ENCODE results near the gene COL23A1. TPM values are rescaled to one million over a fixed set of nuclear protein-coding genes. Genes with fewer than 3 reads are reported as not detected.

COL23A1 gene
- total and polyA plus RNA-seq, 2 experiments from 2014 or later, result 4.8 to 8.2 TPM

- no peaks in the 10 kb centered on the region; the same call in 2 of the 3 replicates for H3K9me3 Mint-ChIP-seq
- no peaks in the 10 kb centered on the region for H3K27me3 ChIP-seq (ENCODE audit: insufficient read depth)
- no peaks in the 10 kb centered on the region for H3K36me3 ChIP-seq (ENCODE audit: insufficient read depth)
- H3K36me3 Mint-ChIP-seq (ENCODE audit: low read depth), result no peaks in the 10 kb centered on the region
- H3F3A ChIP-seq (replicated peaks; ENCODE audit: low read depth), result 0 out of 2 replicates have a peak, but pooled peaks cover 4% of the 10 kb centered on the region
- peaks cover 31% of the 10 kb centered on the region for H3K4me1 Mint-ChIP-seq
- no peak overlapping the region for H3K4me3 ChIP-seq
- DNase-seq (ENCODE audit: low spot score) (no peak), ATAC-seq (no peak; the same call in 2 of the 3 replicates)
- H3K4me1 ChIP-seq (ENCODE audit: insufficient read depth), result peaks cover 24% of the 10 kb centered on the region
- no peaks in the 10 kb centered on the region for H3K9me2 ChIP-seq (ENCODE audit: insufficient read depth)
- peak overlapping the region; percentile 1; the same call in 1 of the 2 replicates for H3K27ac ChIP-seq (ENCODE audit: low read depth)
- 0 out of 2 replicates have a peak overlapping the region, but pooled peaks have one; percentile 5 for H3K27ac Mint-ChIP-seq
- H4K20me1 ChIP-seq (replicated peaks; ENCODE audit: insufficient read depth), result no peaks in the 10 kb centered on the region
- no peak overlapping the region for H3K4me3 Mint-ChIP-seq
- TF ChIP-seq NANOG (IDR thresholded peaks at IDR 0.05; ENCODE audit: borderline replicate concordance) (0 out of 2 replicates have a peak, but pooled peaks have one; percentile 8), EZH2phosphoT487 (IDR thresholded peaks at IDR 0.05; ENCODE audit: unreplicated experiment) (no peak), STAT1 (IDR thresholded peaks at IDR 0.05; ENCODE audit: unreplicated experiment) (no peak)
- no peaks in the 10 kb centered on the region for H3K79me2 ChIP-seq (replicated peaks; ENCODE audit: insufficient read depth)
- peak overlapping the region; percentile 0 for H3K4me2 ChIP-seq
- peaks cover 4% of the 10 kb centered on the region for H3K27me3 Mint-ChIP-seq (ENCODE audit: insufficient read depth, low read depth, poor library complexity)
- no peak overlapping the region for H2AFZ ChIP-seq
These were observed 128.1 kb downstream of the COL23A1 start for GRCh38 chr5:178462076-178462475.

GRCh38 chr5:178461004-178461730 lies 129.0 kb downstream of the COL23A1 start:
- H3K4me1 ChIP-seq (ENCODE audit: insufficient read depth), result peaks cover 24% of the 10 kb centered on the region
- no peaks in the 10 kb centered on the region; the same call in 1 of the 2 replicates for H3K79me2 ChIP-seq (replicated peaks; ENCODE audit: insufficient read depth)
- DNase-seq (ENCODE audit: low spot score) (peak; percentile 87), ATAC-seq (peak; percentile 97)
- 0 out of 2 replicates have a peak overlapping the region, but pooled peaks have one; percentile 1 for H3K27ac ChIP-seq (ENCODE audit: low read depth)
- H3K27ac Mint-ChIP-seq, result no peak overlapping the region
- no peaks in the 10 kb centered on the region for H3K9me2 ChIP-seq (ENCODE audit: insufficient read depth)
- H3K4me1 Mint-ChIP-seq, result peaks cover 31% of the 10 kb centered on the region
- H3K36me3 Mint-ChIP-seq (ENCODE audit: low read depth), result no peaks in the 10 kb centered on the region
- H3K27me3 Mint-ChIP-seq (ENCODE audit: insufficient read depth, low read depth, poor library complexity), result peaks cover 4% of the 10 kb centered on the region
- no peak overlapping the region for H3K4me3 Mint-ChIP-seq
- H3K4me2 ChIP-seq, result peak overlapping the region; percentile 0; the same call in 1 of the 2 replicates
- no peaks in the 10 kb centered on the region for H4K20me1 ChIP-seq (replicated peaks; ENCODE audit: insufficient read depth)
- no peaks in the 10 kb centered on the region for H3K27me3 ChIP-seq (ENCODE audit: insufficient read depth)
- H3K36me3 ChIP-seq (ENCODE audit: insufficient read depth), result no peaks in the 10 kb centered on the region
- no peak overlapping the region for H3K4me3 ChIP-seq
- no peak for TF ChIP-seq EZH2phosphoT487 (IDR thresholded peaks at IDR 0.05; ENCODE audit: unreplicated experiment)
- TF ChIP-seq JUNB (IDR thresholded peaks at IDR 0.05; ENCODE audit: unreplicated experiment), result no peak
- no peak for TF ChIP-seq ZNF114 (CRISPR knock-in tag; IDR thresholded peaks at IDR 0.05)
- peak; percentile 81 to 92 for TF ChIP-seq CTCF (conservative IDR thresholded peaks at IDR 0.05; ENCODE audit: low read depth in 2 of 2)
- TF ChIP-seq POLR2AphosphoS5 (IDR thresholded peaks at IDR 0.05; ENCODE audit: low read depth), result peak; percentile 19; the same call in 1 of the 2 replicates
- no peak overlapping the region for H2AFZ ChIP-seq
- H3K9me3 Mint-ChIP-seq, result no peaks in the 10 kb centered on the region; the same call in 2 of the 3 replicates
- 0 out of 2 replicates have a peak, but pooled peaks cover 4% of the 10 kb centered on the region for H3F3A ChIP-seq (replicated peaks; ENCODE audit: low read depth)

- no peaks in the 10 kb centered on the region for H4K20me1 ChIP-seq (replicated peaks; ENCODE audit: insufficient read depth)
- Mint-ChIP-seq H3K27ac (no peak overlapping the region), H3K4me1 (peaks cover 31% of the 10 kb centered on the region), H3K27me3 (ENCODE audit: insufficient read depth, low read depth, poor library complexity) (peaks cover 4% of the 10 kb centered on the region), H3K36me3 (ENCODE audit: low read depth) (no peaks in the 10 kb centered on the region), H3K9me3 (no peaks in the 10 kb centered on the region; the same call in 2 of the 3 replicates), H3K4me3 (no peak overlapping the region)
- peaks cover 24% of the 10 kb centered on the region for H3K4me1 ChIP-seq (ENCODE audit: insufficient read depth)
- H3F3A ChIP-seq (replicated peaks; ENCODE audit: low read depth), result 0 out of 2 replicates have a peak, but pooled peaks cover 4% of the 10 kb centered on the region
- ATAC-seq (no peak), DNase-seq (ENCODE audit: low spot score) (no peak)
- no peaks in the 10 kb centered on the region for H3K9me2 ChIP-seq (ENCODE audit: insufficient read depth)
- H3K4me2 ChIP-seq, result no peak overlapping the region
- no peak overlapping the region for H3K27ac ChIP-seq (ENCODE audit: low read depth)
- H2AFZ ChIP-seq, result no peak overlapping the region
- no peaks in the 10 kb centered on the region for H3K27me3 ChIP-seq (ENCODE audit: insufficient read depth)
- no peaks in the 10 kb centered on the region for H3K36me3 ChIP-seq (ENCODE audit: insufficient read depth)
- no peak overlapping the region for H3K4me3 ChIP-seq
- H3K79me2 ChIP-seq (replicated peaks; ENCODE audit: insufficient read depth), result no peaks in the 10 kb centered on the region; the same call in 1 of the 2 replicates
- no peak for TF ChIP-seq ZNF462 (CRISPR knock-in tag; IDR thresholded peaks at IDR 0.05)
These were observed 129.6 kb downstream of the COL23A1 start for GRCh38 chr5:178460598-178460997.

Data from GM23338 (cell line).